ENCODE data around the gene NKAP. TPM values are rescaled to one million over a fixed set of nuclear protein-coding genes. Genes with fewer than 3 reads are reported as not detected.
A peak's percentile ranks its signal among the peaks of the same experiment; 100 is the strongest.

NKAP gene
- total RNA-seq, 1 donor from 2014 or later, result 4.2 TPM

DNA sequence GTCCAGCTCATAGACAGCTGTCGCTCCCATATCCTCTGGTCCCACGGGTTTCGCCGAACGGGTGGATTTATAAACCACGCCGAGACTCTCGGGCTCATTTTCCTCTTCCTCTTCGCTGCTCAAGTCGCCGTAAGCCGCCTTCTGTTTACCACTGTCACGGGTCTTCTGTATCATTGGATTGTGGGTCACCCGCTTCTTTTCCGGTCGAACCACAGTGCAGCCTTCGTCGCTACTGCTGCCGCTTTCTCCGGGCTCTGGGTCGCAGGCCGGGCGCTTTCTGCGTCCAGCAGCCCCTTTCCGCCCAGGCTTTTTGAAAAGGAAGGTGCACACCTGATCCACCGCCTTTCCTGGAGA is 72.3 kb downstream of the NKAP start:
- peak overlapping the region; percentile 94 to 97 (median 95) for H3K9ac ChIP-seq (ENCODE audit: low read depth in 1 of 3, low read length in 3 of 3)
- no peaks in the 10 kb centered on the region for H3K9me3 ChIP-seq (ENCODE audit: control insufficient read depth in 3 of 3, low read length in 3 of 3)
- peak overlapping the region; percentile 85 to 89 (median 87) for H3K4me3 ChIP-seq (ENCODE audit: low read length in 3 of 3)
- no peaks in the 10 kb centered on the region for H3K36me3 ChIP-seq (ENCODE audit: control insufficient read depth in 3 of 3, insufficient read depth in 3 of 3, low read length in 3 of 3)
- no peaks in the 10 kb centered on the region for H3K27me3 ChIP-seq (ENCODE audit: control insufficient read depth in 3 of 3, insufficient read depth in 3 of 3, low read length in 3 of 3)
- H3K27ac ChIP-seq (ENCODE audit: low read depth, low read length), result peak overlapping the region; percentile 96
- H3K4me1 ChIP-seq (ENCODE audit: control insufficient read depth in 3 of 3, insufficient read depth in 3 of 3, low read length in 3 of 3), result peaks cover 7 to 18% (median 11%) of the 10 kb centered on the region in 3 donors

Other genes starting within 250 kb of the NKAP start
- 1.6 TPM for gene SOWAHD, start 185.2 kb downstream of the NKAP start, total RNA-seq
- 6,835 TPM for gene RPL39, start 152.1 kb downstream of the NKAP start, total RNA-seq
- gene UPF3B, start 90.8 kb downstream of the NKAP start, total RNA-seq, result 1.6 TPM
- gene RNF113A, start 72.0 kb downstream of the NKAP start, total RNA-seq, result 9.4 TPM
- gene NDUFA1, start 71.9 kb downstream of the NKAP start, total RNA-seq, result 122 TPM
- gene AKAP14, start 47.9 kb downstream of the NKAP start, total RNA-seq, result not detected
- not detected for gene RHOXF2B, start 133.9 kb upstream of the NKAP start, total RNA-seq
- not detected for gene RHOXF1, start 172.2 kb upstream of the NKAP start, total RNA-seq
- gene RHOXF2, start 214.9 kb upstream of the NKAP start, total RNA-seq, result not detected

All from skeletal muscle tissue (tissue), 4 donors.